GM12878 (cell line): ENCODE results near the gene SRPRB. TPM values are rescaled to one million over a fixed set of nuclear protein-coding genes. Genes with fewer than 3 reads are reported as not detected.
A peak's percentile ranks its signal among the peaks of the same experiment; 100 is the strongest.

Source experiments
- ATAC-seq: fragments of 200-7000 bp; cut with Tn5 transposase; 3 replicates; pipeline ENCODE4 v1.9.1; 2020; ENCODE audit warnings: mild to moderate bottlenecking, moderate library complexity
- BruUV-seq: library from RNA; stranded (reverse); fragments of 400-500 nt; replicated peaks from 2 replicates; lab custom pipeline; 2021; lab: Mats Ljungman, UMichigan
- CTCF ChIA-PET: fragments of 300-600 bp; sonication (Branson Sonifier 250); formaldehyde crosslinking; extraction: SDS; loops from one replicate; lab custom pipeline; 2021; ENCODE audit warnings: inconsistent platforms; lab: Yijun Ruan, JAX
- POLR2A ChIA-PET: fragments of 350-600 bp; formaldehyde crosslinking; extraction: SDS; loops from one replicate; lab custom pipeline; 2021; ENCODE audit warnings: inconsistent platforms; lab: Charles Lee
- RAD21 ChIA-PET: fragments of 300-600 bp; sonication (Branson Sonifier 250); formaldehyde crosslinking; loops from one replicate; lab custom pipeline; 2023; ENCODE audit warnings: antibody characterized with exemption; ENCODE audit not compliant: unreplicated experiment; lab: Charles Lee
- SMC1A ChIA-PET: fragments of 300-600 bp; sonication (Branson Sonifier 250); formaldehyde crosslinking; loops from one replicate; lab custom pipeline; 2023; ENCODE audit not compliant: unreplicated experiment, uncharacterized antibody; lab: Charles Lee
- DNase-seq: peaks from one replicate; pipeline ENCODE4 v3.0.0-alpha.2; 2011; ENCODE audit warnings: low read depth, low spot score
- FAIRE-seq: peaks from 3 replicates; lab custom pipeline; 2011; peaks lifted over from hg19 to GRCh38; lab: Jason Lieb, UNC
- H2AFZ ChIP-seq: 2 replicates; pipeline ENCODE4 v1.6.0; 2011; ENCODE audit warnings: low read depth, low read length, control low read depth; ENCODE audit not compliant: control insufficient read depth
- H3K27ac ChIP-seq: 2 replicates; pipeline ENCODE4 v1.5.1; 2011; ENCODE audit warnings: control low read depth; ENCODE audit not compliant: control insufficient read depth, insufficient read depth
- H3K27me3 ChIP-seq, 2 experiments: replicated peaks in 1 of 2; 2 replicates each; pipeline versions ENCODE4 v1.6.0 to v1.6.1; 2011; ENCODE audit warnings: low read length in 1 of 2; ENCODE audit not compliant: control insufficient read depth in 2 of 2, insufficient read depth in 2 of 2
- H3K36me3 ChIP-seq, 2 experiments: 2 replicates each; pipeline ENCODE4 v1.5.1; 2011; ENCODE audit warnings: low read length in 1 of 2; ENCODE audit not compliant: control insufficient read depth in 2 of 2, insufficient read depth in 2 of 2
- H3K4me1 ChIP-seq: 2 replicates; pipeline ENCODE4 v1.6.1; 2011; ENCODE audit warnings: mild to moderate bottlenecking, low read length, moderate library complexity, mixed read lengths; ENCODE audit not compliant: control insufficient read depth, insufficient read depth
- H3K4me2 ChIP-seq: 2 replicates; pipeline ENCODE4 v1.6.0; 2011; ENCODE audit warnings: control low read depth; ENCODE audit not compliant: control insufficient read depth, insufficient read depth
- H3K4me3 ChIP-seq: fragments of 200-600 bp; sonication (generic); 2 replicates; pipeline ENCODE4 v1.5.1; 2016
- H3K79me2 ChIP-seq: 2 replicates; pipeline ENCODE4 v1.6.0; 2011; ENCODE audit warnings: low read length; ENCODE audit not compliant: control insufficient read depth, insufficient read depth
- H3K9ac ChIP-seq: 2 replicates; pipeline ENCODE4 v1.8.0; 2011; ENCODE audit warnings: low read length, control low read depth, mixed read lengths; ENCODE audit not compliant: control insufficient read depth, insufficient read depth
- H3K9me3 ChIP-seq: replicated peaks from 3 replicates; pipeline ENCODE4 v1.5.1; 2011; ENCODE audit warnings: mild to moderate bottlenecking, low read length; ENCODE audit not compliant: control insufficient read depth, insufficient read depth
- H4K20me1 ChIP-seq: 2 replicates; pipeline ENCODE4 v1.6.0; 2011; ENCODE audit not compliant: control insufficient read depth, insufficient read depth
- BACH1 ChIP-seq: fragments of 450-650 bp; IDR thresholded peaks from 2 replicates; pipeline ENCODE4 v1.6.1; 2017; ENCODE audit warnings: mild to moderate bottlenecking, borderline replicate concordance
- BRCA1 ChIP-seq: IDR thresholded peaks from 2 replicates; pipeline ENCODE4 v1.6.1; 2011; ENCODE audit warnings: low read depth, low read length, improper control_type of control experiment
- IRF4 ChIP-seq: IDR thresholded peaks from 2 replicates; pipeline ENCODE4 v1.6.1; 2011; ENCODE audit warnings: low read depth, low read length
- MEF2A ChIP-seq: IDR thresholded peaks from 2 replicates; pipeline ENCODE4 v1.6.1; 2011; ENCODE audit warnings: low read depth, mild to moderate bottlenecking, low read length, moderate library complexity; ENCODE audit not compliant: insufficient read depth
- NFIC ChIP-seq: IDR thresholded peaks from 2 replicates; pipeline ENCODE4 v1.6.1; 2012; ENCODE audit warnings: low read depth, mild to moderate bottlenecking, inconsistent platforms, low read length, moderate library complexity
- NR2C1 ChIP-seq: fragments of 450-650 bp; IDR thresholded peaks from 2 replicates; pipeline ENCODE4 v1.6.1; 2017; ENCODE audit warnings: antibody characterized with exemption, mild to moderate bottlenecking, moderate library complexity
- RAD21 ChIP-seq: IDR thresholded peaks from 2 replicates; pipeline ENCODE4 v1.6.1; 2011; ENCODE audit warnings: mild to moderate bottlenecking, low read depth, low read length, moderate library complexity; ENCODE audit not compliant: insufficient read depth
- SMARCA5 ChIP-seq: fragments of 450-650 bp; IDR thresholded peaks from 2 replicates; pipeline ENCODE4 v1.6.1; 2017; ENCODE audit warnings: mild to moderate bottlenecking
- WGBS: methylation state at CpG from one replicate; pipeline ENCODE4 v1.1.6; 2016; ENCODE audit warnings: low lambda C conversion rate; ENCODE audit not compliant: insufficient replicate concordance, insufficient coverage; ENCODE audit errors: missing lambda C conversion rate; 5-methylcytosine and 5-hydroxymethylcytosine counted together
- in situ Hi-C: fragments of 300-500 bp; cut with MboI; formaldehyde crosslinking; loops from 9 replicates; pipeline ENCODE4 v1.14.3; 2018; ENCODE audit warnings: mixed read lengths
- intact Hi-C: fragments of 100-400 bp; cut with micrococcal nuclease; formaldehyde crosslinking; loops from one replicate; pipeline ENCODE4 v1.14.2; 2022; ENCODE audit not compliant: unreplicated experiment
- polyA plus RNA-seq, 11 experiments: library from polyadenylated mRNA; depleted of rRNA in 4 of 11; unstranded in 6 of 11; stranded (reverse) in 5 of 11; fragments of >200 nt; fragmentation: Nextera tagmentation in 4 of 11; fragmentation: Illumina TruSeq in 1 of 11; extraction: Ambion mirVana in 4 of 11; extraction: Trizol in 1 of 11; gene quantifications; 1 replicate in 1 of 11; 2 replicates in 10 of 11; pipeline versions ENCODE4 v1.2.1 to v1.2.3, GENCODE V29; 2011 to 2016; ENCODE audit warnings: inconsistent platforms in 2 of 11, missing spikeins in 2 of 11, low read depth in 1 of 11
- total RNA-seq, 4 experiments: library from RNA; depleted of rRNA in 3 of 4; stranded (reverse); fragments of >200 nt in 3 of 4; fragmentation: Illumina TruSeq in 1 of 4; extraction: Trizol in 1 of 4; gene quantifications; 2 replicates each; pipeline versions ENCODE4 v1.2.1 to v1.2.3, GENCODE V29; 2013 to 2021
- TF ChIP-seq, protein P1 (sequence below): fragments of 450-650 bp; formaldehyde crosslinking; IDR thresholded peaks from 2 replicates; pipeline ENCODE4 v1.5.0; 2022; ENCODE audit warnings: mild to moderate bottlenecking, missing genetic modification characterization

SRPRB gene
- total and polyA plus RNA-seq, 10 of the 15 experiments (the other 5 are each of a cell fraction or from before 2014, with no cell fraction given): 30.6 to 107 (median 46.6) TPM

DNA sequence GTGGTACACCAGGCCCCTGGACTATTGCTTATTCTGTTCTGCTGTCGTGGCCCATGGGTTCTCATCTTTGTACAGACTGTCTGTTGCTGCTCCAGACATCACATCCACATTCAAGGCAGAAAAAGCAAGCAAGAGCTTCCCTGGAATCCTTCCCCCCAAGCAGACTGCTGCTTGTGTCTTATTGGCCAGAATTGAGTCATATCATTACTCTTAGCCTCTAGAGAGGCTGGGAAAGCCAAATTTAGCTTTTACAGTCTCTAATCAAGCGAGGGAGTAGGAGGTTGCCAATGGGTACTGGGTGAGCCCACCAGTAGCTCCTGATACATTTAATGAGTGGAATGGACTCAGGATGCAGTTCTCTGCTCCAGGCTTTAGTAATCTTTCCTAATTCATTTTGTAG lies 50.7 kb downstream of the SRPRB start:
- BruUV-seq: no TSS peak
- intact Hi-C loops (no loop called here), in situ Hi-C loops (no loop called here)
- CTCF ChIA-PET: no interaction called here
- Histone ChIP-seq H3K4me3 (no peak overlapping the region), H3K27ac (no peak overlapping the region), H3K9me3 (no peaks in the 10 kb centered on the region; the same call in 2 of the 3 replicates), H4K20me1 (no peaks in the 10 kb centered on the region), H3K79me2 (no peaks in the 10 kb centered on the region)
- POLR2A ChIA-PET: no interaction called here
- FAIRE-seq: peak; percentile 47
- TF ChIP-seq BRCA1: no peak
- no peak for TF ChIP-seq BACH1
- TF ChIP-seq NFIC: no peak
- no peak for TF ChIP-seq SMARCA5
- no peak for TF ChIP-seq NR2C1
- peak; percentile 59; the same call in 1 of the 2 replicates for TF ChIP-seq MEF2A
- TF ChIP-seq, protein P1, sequence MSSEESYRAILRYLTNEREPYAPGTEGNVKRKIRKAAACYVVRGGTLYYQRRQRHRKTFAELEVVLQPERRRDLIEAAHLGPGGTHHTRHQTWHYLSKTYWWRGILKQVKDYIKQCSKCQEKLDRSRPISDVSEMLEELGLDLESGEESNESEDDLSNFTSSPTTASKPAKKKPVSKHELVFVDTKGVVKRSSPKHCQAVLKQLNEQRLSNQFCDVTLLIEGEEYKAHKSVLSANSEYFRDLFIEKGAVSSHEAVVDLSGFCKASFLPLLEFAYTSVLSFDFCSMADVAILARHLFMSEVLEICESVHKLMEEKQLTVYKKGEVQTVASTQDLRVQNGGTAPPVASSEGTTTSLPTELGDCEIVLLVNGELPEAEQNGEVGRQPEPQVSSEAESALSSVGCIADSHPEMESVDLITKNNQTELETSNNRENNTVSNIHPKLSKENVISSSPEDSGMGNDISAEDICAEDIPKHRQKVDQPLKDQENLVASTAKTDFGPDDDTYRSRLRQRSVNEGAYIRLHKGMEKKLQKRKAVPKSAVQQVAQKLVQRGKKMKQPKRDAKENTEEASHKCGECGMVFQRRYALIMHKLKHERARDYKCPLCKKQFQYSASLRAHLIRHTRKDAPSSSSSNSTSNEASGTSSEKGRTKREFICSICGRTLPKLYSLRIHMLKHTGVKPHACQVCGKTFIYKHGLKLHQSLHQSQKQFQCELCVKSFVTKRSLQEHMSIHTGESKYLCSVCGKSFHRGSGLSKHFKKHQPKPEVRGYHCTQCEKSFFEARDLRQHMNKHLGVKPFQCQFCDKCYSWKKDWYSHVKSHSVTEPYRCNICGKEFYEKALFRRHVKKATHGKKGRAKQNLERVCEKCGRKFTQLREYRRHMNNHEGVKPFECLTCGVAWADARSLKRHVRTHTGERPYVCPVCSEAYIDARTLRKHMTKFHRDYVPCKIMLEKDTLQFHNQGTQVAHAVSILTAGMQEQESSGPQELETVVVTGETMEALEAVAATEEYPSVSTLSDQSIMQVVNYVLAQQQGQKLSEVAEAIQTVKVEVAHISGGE (CRISPR knock-in tag): no peak
- no peak for TF ChIP-seq IRF4
- TF ChIP-seq RAD21: no peak
- TF ChIP-seq, all 136 proteins: peak for 1
- Histone ChIP-seq H3K4me1 (peaks cover 37% of the 10 kb centered on the region), H3K27me3 (no peaks in the 10 kb centered on the region), H3K4me2 (0 out of 2 replicates have a peak overlapping the region, but pooled peaks have one; percentile 2), H3K36me3 (no peaks in the 10 kb centered on the region), H3K9ac (no peak overlapping the region), H2AFZ (no peak overlapping the region; the same call in 1 of the 2 replicates)
- no peak for DNase-seq
- no peak for ATAC-seq
- SMC1A ChIA-PET: no interaction called here
- RAD21 ChIA-PET: no interaction called here
- 4% methylated on average over 2 of the region's 2 CpGs for WGBS
